Mesenteric fat pad (tissue), 1 donor: ENCODE data around the gene PIAS3. TPM values are rescaled to one million over a fixed set of nuclear protein-coding genes. Genes with fewer than 3 reads are reported as not detected.
"Not testable (repeated sequence)": the region's sequence is repeated elsewhere in the genome, so short reads cannot be mapped to it uniquely, and the experiment has no call there.

ENCODE experiments used
- DNase-seq: peaks from one replicate; pipeline ENCODE4 v3.0.0-alpha.2; 2020; ENCODE audit warnings: low spot score
- microRNA-seq: library from miRNA; unstranded; fragments of <30 nt; microRNA quantifications from one replicate; pipeline ENCODE4 v1.2.0, GENCODE V29; 2020; ENCODE audit warnings: borderline number of aligned reads
- total RNA-seq: library from RNA; stranded (reverse); fragmentation: NEBNext Ultra II Directional; extraction: Animal tissue kit (Norgen Biotek cat#: 25700); gene quantifications from one replicate; pipeline ENCODE4 v1.2.1, GENCODE V29; 2021
- donor health status: DM: yes; HTN: yes; CAD: no.

Gene PIAS3
- total RNA-seq, 1 donor from 2014 or later: 23.3 TPM

- DNase-seq: no peak
Measured at GRCh38 chr1:145826030-145826429, 32.9 kb downstream of the PIAS3 start.

GRCh38 chr1:145824499-145824842 is 34.4 kb downstream of the PIAS3 start:
- no peak for DNase-seq

DNA sequence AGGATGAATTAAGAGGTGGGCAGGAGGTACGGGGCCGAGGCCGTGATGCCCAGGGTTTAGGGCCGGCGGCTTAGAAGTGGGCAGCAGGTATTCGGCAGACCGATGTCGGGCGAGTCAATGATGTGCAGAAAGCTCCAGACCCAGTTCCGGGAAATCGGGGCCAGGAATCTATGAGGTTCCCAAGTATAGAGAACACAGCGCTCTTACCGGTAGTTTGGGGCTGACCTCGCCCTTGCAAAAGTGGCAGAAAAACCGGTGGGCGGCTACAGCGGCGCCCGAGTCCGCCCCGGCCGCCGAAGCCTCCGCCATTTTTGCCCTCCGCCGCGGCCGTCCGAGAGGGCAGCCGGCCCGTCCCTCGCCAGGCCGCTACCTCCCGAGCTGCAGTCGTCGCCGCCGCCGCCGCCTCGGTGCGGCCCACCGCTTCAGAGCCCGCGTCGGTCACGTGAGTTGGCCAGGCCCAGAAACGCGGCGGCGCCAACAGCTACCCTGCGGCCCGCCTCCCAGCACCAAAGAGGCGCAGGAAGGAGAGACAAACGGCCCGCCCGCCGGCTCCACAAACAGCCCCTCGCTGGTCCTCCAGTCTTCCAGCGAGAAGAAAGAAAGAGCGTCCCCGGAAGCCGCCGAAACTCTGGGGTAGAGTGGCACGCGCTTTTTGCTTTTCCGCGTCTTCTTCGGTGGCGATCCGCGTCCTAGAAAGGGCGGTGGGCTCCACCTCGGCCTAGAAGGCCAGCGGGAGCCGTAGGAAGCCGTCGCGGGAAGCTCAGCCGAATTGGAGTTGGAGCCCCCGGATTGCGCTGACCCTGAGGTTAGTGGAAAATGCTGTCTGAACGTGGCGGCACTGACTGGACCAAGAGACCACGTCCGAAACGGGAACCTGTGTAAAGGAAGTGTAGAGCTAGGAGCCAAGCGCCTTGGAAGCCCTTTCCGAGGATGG is 35.0 kb downstream of the PIAS3 start, which contains the start of the genes POLR3C and RNF115:
Gene POLR3C (plus strand): TSS at position 636 of the 934 bp plus-strand sequence. CDS start 1,577 bp downstream, outside the sequence.
Gene RNF115 (minus strand): TSS at position 531 of the 934 bp plus-strand sequence. CDS start 222 bp downstream, at position 309.
- DNase-seq: peak; percentile 95

DNA sequence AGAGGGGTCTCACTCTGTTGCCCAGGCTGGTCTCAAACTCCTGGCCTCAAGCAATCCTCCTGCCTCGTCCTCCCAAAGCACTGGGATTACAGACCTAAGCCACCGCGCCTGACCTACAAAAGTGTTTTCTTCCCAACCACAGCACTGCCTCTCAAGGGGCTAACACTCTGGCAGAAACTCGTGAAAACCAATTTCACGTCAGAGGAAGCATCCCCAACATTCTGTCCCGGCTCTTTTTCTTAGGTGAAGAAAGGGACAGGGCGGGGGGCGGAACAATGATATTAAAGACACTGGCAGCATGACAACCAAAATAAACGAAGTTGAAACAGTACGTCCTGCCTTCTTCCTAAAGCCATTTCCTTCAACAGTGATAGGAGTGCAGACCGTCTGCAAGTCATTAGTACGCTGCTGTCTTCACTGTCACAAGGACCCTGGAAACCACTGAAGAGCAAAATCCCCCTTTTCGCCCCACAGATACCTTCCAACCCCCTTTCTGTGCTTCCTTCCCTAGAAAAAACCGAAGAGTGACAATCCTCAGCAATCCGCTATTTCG is 36.0 kb downstream of the PIAS3 start:
- not testable (repeated sequence) for DNase-seq

DNA sequence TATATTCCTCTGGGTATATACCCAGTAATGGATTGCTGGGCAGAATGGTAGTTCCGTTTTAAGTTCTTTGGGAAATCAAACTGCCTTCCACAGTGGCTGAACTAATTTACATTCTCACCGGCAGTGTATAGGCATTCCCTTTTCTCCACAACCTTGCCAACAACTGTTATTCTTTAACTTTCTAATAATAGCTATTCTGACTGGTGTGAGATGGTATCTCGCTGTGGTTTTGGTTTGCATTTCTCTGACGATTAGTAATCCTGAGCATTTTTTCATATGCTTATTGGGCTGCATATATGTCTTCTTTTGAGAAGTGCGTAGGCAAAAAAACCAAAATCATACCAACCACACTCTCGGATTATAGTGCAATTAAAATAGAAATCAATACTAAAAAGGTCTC is 40.8 kb downstream of the PIAS3 start:
- not testable (repeated sequence) for DNase-seq

DNA sequence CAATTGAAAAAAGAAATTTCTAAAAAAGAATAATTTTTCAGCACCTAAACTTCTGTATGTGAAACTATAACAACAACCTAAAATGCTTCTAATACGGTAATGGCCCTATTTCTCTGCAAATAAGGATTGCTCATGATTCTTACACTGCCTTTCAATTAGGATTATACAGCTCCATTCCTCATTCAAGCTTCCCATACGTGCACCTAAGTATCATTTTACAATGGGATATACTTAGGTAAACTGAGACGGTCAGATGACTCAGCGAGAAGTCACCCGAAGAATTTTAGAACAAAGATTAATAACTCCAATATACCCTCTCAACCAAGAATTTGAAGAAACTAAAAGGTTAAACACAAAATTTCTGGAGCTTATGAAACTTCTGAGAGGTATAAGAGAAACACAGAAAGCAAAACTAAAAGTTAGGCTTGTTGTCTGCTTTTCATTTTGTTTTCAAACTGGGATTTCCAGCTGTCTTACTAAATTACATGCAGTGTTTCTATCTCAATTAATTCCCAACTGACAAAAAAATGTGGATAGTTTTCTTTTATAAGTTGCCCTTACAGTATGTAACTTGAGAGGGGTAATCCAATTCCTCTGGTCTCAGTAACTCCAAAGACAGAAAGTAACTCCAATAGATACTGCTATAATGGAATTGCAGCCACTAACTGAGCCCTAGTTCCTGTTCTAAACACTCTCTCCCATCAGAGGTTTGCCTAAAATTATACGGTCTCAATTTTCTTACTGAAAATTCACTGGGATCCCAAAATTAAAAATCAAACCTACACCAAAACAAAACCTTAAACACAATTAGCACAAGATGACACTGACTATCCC is 45.7 kb downstream of the PIAS3 start:
- DNase-seq: not testable (repeated sequence)

DNA sequence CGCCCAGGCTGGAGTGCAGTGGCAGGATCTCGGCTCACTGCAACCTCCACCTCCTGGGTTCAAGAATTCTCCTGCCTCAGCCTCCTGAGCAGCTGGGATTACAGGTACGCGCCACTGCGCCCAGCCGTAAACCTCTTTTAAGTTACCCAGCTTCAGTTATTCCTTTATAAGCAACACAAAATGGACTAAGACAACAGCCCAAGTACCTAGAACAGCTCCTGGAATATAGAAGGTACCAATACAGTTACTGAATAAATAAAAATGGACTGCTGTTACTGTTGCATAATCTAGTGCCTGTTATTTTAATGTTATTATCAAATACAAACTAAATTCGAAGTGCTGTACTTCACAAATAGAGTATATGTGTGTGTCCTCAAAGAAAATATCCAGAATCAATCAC is 52.0 kb downstream of the PIAS3 start:
- no peak for DNase-seq

DNA sequence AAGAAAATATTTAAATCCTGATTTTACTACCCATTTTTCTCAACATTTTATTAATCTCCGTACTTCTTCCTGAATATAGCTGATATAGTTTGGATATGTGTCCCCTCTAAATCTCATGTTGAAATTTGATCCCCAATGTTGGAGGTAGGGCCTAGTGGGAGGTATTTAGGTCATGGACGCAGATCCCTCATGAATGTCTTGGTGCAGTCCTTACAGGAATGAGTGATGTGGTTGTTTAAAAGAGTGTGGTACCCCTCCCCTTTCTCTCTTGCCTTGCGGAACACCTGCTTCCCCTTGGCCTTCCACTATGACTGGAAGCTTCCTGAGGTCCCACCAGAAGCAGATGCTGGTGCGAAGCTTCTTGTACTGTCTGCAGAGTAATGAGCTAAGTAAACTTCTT is 52.5 kb downstream of the PIAS3 start:
- no peak for DNase-seq

GRCh38 chr1:145805057-145805456 is 53.8 kb downstream of the PIAS3 start:
- DNase-seq: no peak

DNA sequence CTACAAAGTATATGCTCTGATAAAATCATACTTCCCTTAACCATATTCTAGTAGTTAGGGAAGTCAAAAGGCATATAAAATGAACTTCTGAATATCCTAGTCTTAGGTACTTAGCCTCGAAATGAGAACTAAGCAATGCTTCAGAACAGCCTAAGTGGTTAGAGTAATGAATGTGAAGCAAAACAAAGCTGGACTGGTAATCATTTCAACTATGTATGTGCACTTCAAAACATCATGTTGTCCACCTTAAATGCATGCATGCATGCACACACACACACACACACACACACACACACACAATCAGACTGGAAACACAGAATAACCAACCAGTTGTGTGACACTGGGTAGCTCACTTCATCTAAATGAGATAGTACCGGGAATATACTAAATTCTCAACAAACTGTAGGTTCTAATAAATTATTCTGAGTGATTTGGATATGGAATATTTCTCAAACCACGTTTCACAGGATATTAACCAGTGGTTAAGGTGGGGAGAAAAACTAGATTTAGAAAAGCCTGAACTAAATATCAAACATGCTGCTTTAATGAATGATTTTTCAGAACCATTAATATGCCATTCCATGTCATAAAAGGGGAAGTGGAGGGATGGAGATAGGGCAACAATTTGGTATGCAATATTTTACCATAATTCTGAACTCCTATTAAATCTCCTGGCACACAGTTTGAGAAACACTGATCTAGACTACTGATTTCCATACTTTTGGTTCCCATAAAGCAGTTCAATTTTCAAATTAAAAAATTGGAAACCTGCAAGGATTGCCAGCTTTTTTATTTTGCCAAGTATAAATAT is 54.4 kb downstream of the PIAS3 start:
- DNase-seq: no peak

DNA sequence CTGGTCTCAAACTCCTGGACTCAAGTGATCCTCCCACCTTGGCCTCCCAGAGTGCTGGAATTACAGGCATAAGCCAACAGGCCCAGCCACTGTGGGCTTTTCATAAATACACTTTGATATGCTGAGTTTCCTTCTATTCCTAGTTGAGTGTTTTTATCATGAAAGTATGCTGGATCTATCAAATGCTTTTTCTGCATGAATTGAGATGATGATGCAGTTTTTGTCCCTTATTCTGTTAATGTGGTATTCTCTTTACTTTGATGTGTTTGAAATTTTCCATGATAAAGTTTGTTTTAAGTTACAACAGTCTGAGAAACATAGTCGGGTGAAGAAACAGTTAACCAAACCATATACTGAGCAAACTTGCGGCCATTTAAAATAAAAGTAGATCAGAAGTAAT is 59.1 kb downstream of the PIAS3 start:
- no peak for DNase-seq

Small RNA genes lying within 50 kb of the gene (microRNA-seq; reads per million reads assigned to microRNA genes)
- gene MIR6736: not detected

Other genes with a start within 250 kb of the PIAS3 start
- not detected for gene PDZK1, start 151.7 kb downstream of the PIAS3 start, total RNA-seq
- not detected for gene CD160, start 139.6 kb downstream of the PIAS3 start, total RNA-seq
- gene RNF115, start 35.0 kb downstream of the PIAS3 start, total RNA-seq: 15.1 TPM
- 26.6 TPM for gene POLR3C, start 34.9 kb downstream of the PIAS3 start, total RNA-seq
- gene NUDT17, start 13.5 kb downstream of the PIAS3 start, total RNA-seq: 2.9 TPM
- 4.3 TPM for gene ANKRD35, start 26.8 kb upstream of the PIAS3 start, total RNA-seq
- 1.3 TPM for gene ITGA10, start 51.0 kb upstream of the PIAS3 start, total RNA-seq
- 13.9 TPM for gene PEX11B, start 59.6 kb upstream of the PIAS3 start, total RNA-seq
- gene RBM8A, start 68.4 kb upstream of the PIAS3 start, total RNA-seq: 110 TPM
- 26.6 TPM for gene LIX1L, start 98.9 kb upstream of the PIAS3 start, total RNA-seq
- 0.74 TPM for gene ANKRD34A, start 105.5 kb upstream of the PIAS3 start, total RNA-seq
- 30.7 TPM for gene POLR3GL, start 105.6 kb upstream of the PIAS3 start, total RNA-seq
- gene TXNIP, start 137.5 kb upstream of the PIAS3 start, total RNA-seq: 692 TPM
- not detected for gene HJV, start 162.7 kb upstream of the PIAS3 start, total RNA-seq